Esophagus squamous epithelium (tissue), 4 donors: ENCODE data around the gene COPG2.
"Not testable (repeated sequence)": the region's sequence is repeated elsewhere in the genome, so short reads cannot be mapped to it uniquely, and the experiment has no call there.

Experiments
- CTCF ChIP-seq, 6 experiments: fragments of 450-650 bp in 4 of 6; fragments of 200-600 bp in 2 of 6; sonication (generic) in 2 of 6; IDR thresholded peaks; one replicate each; pipeline ENCODE4 v1.5.1; 2016 to 2019; ENCODE audit warnings: antibody characterized with exemption in 6 of 6, mild to moderate bottlenecking in 4 of 6, moderate library complexity in 4 of 6
- POLR2A ChIP-seq, 4 donors: fragments of 450-650 bp; IDR thresholded peaks; one replicate each; pipeline ENCODE4 v1.6.1; 2017; ENCODE audit warnings: antibody characterized with exemption in 4 of 4, mild to moderate bottlenecking in 4 of 4, moderate library complexity in 3 of 4

GRCh38 chr7:130512038-130512437 is 156.5 kb downstream of the COPG2 start:
- TF ChIP-seq CTCF, POLR2A (IDR thresholded peaks at IDR 0.05): not testable (repeated sequence)
